Right lobe of liver (tissue), 4 donors: ENCODE data around the gene DIP2C.
"Not testable (repeated sequence)": the region's sequence is repeated elsewhere in the genome, so short reads cannot be mapped to it uniquely, and the experiment has no call there.

Source experiments
- POLR2A ChIP-seq: fragments of 450-650 bp; IDR thresholded peaks from one replicate; pipeline ENCODE4 v1.6.1; 2017; ENCODE audit warnings: antibody characterized with exemption, mild to moderate bottlenecking
- TF ChIP-seq, protein P1 (sequence below), 4 donors: fragments of 200-600 bp in 3 of 4; fragments of 450-650 bp in 1 of 4; IDR thresholded peaks; one replicate each; pipeline versions ENCODE4 v1.5.1 to v1.8.0; 2016 to 2022; ENCODE audit warnings: antibody characterized with exemption in 4 of 4, mild to moderate bottlenecking in 2 of 4
- donor health status: DM: no; HTN: no; CAD: no.
- donor health status: DM: no; HTN: no; CAD: no.
- donor health status: DM: no; HTN: yes; CAD: no.

DNA sequence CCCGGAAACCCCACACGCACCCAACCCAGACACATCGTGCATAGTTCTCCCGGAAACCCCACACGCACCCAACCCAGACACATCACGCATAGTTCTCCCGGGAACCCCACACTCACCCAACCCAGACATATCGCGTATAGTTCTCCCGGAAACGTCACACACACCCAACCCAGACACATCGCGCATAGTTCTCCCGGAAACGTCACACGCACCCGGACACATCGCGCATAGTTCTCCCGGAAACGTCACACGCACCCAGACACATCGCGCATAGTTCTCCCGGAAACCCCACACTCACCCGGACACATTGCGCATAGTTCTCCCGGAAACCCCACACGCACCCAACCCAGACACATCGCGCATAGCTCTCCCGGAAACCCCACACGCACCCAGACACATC is 342.3 kb downstream of the DIP2C start:
- TF ChIP-seq, protein P1, sequence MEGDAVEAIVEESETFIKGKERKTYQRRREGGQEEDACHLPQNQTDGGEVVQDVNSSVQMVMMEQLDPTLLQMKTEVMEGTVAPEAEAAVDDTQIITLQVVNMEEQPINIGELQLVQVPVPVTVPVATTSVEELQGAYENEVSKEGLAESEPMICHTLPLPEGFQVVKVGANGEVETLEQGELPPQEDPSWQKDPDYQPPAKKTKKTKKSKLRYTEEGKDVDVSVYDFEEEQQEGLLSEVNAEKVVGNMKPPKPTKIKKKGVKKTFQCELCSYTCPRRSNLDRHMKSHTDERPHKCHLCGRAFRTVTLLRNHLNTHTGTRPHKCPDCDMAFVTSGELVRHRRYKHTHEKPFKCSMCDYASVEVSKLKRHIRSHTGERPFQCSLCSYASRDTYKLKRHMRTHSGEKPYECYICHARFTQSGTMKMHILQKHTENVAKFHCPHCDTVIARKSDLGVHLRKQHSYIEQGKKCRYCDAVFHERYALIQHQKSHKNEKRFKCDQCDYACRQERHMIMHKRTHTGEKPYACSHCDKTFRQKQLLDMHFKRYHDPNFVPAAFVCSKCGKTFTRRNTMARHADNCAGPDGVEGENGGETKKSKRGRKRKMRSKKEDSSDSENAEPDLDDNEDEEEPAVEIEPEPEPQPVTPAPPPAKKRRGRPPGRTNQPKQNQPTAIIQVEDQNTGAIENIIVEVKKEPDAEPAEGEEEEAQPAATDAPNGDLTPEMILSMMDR (IDR thresholded peaks at IDR 0.05) = not testable (repeated sequence)
- not testable (repeated sequence) for TF ChIP-seq POLR2A
